Measurements from ENCODE around the gene PDE12.

PDE12 gene

DNA sequence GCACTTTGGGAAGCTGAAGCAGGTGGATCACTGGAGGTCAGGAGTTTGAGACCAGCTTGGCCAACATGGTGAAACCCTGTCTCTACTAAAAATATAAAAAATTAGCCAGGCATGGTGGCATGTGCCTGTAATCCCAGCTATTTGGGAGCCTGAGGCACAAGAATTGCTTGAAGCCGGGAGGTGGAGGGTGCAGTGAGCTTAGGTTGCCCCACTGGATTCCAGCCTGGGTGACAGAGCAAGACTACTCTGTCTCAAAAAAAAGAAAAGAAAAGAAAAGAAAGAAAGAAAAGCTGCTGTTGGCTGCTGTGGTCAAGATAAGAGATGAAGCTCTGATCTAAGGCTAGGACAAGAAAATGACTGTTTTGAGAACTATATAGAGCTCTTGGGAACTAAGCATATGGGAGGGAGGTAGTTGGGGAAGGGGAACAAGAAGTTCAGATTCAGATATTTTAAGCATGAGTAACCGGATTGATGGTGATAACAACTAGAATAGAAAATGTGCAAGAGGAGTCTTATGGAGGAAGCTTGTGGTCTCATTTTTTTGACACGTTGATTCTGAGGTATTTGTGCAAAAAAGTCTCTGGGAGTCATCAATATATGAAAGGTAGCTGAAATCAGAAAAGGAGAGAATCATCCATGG lies 37.7 kb upstream of the PDE12 start:
- no peak for TF ChIP-seq PATZ1 (CRISPR knock-in tag; IDR thresholded peaks at IDR 0.05; ENCODE audit: borderline replicate concordance)
- TF ChIP-seq ISL1 (CRISPR knock-in tag; IDR thresholded peaks at IDR 0.05): no peak
- TF ChIP-seq GLIS3 (CRISPR knock-in tag; IDR thresholded peaks at IDR 0.05): no peak
- no peak for TF ChIP-seq TCF4 (CRISPR knock-in tag; IDR thresholded peaks at IDR 0.05; ENCODE audit: borderline replicate concordance)
- no peak for TF ChIP-seq ZFP30 (CRISPR knock-in tag; IDR thresholded peaks at IDR 0.05)
- no peak for TF ChIP-seq RARB (CRISPR knock-in tag; IDR thresholded peaks at IDR 0.05)
- TF ChIP-seq PPARA (CRISPR knock-in tag; IDR thresholded peaks at IDR 0.05; ENCODE audit: borderline replicate concordance): no peak
- no peak for TF ChIP-seq ZNF8 (CRISPR knock-in tag; IDR thresholded peaks at IDR 0.05)
- no peak for TF ChIP-seq SNAI2 (CRISPR knock-in tag; IDR thresholded peaks at IDR 0.05)
- no peak for TF ChIP-seq ARNTL (CRISPR knock-in tag; IDR thresholded peaks at IDR 0.05; ENCODE audit: borderline replicate concordance, low read depth)
- TF ChIP-seq BACH2 (CRISPR knock-in tag; IDR thresholded peaks at IDR 0.05; ENCODE audit: borderline replicate concordance): no peak
- TF ChIP-seq ZC3H10 (CRISPR knock-in tag; IDR thresholded peaks at IDR 0.05): no peak
- TF ChIP-seq, protein P1, sequence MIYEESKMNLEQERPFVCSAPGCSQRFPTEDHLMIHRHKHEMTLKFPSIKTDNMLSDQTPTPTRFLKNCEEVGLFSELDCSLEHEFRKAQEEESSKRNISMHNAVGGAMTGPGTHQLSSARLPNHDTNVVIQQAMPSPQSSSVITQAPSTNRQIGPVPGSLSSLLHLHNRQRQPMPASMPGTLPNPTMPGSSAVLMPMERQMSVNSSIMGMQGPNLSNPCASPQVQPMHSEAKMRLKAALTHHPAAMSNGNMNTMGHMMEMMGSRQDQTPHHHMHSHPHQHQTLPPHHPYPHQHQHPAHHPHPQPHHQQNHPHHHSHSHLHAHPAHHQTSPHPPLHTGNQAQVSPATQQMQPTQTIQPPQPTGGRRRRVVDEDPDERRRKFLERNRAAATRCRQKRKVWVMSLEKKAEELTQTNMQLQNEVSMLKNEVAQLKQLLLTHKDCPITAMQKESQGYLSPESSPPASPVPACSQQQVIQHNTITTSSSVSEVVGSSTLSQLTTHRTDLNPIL (CRISPR knock-in tag; IDR thresholded peaks at IDR 0.05; ENCODE audit: low read depth): no peak
- no peak for TF ChIP-seq CSDC2 (CRISPR knock-in tag; IDR thresholded peaks at IDR 0.05)
- no peak for TF ChIP-seq ZNF565 (CRISPR knock-in tag; conservative IDR thresholded peaks at IDR 0.05; ENCODE audit: low read depth)
- TF ChIP-seq TSHZ2 (CRISPR knock-in tag; IDR thresholded peaks at IDR 0.05): no peak
- no peak for TF ChIP-seq ESRRG (CRISPR knock-in tag; IDR thresholded peaks at IDR 0.05)
- no peak for TF ChIP-seq OSR1 (CRISPR knock-in tag; IDR thresholded peaks at IDR 0.05)
- peak; percentile 22; the same call in 2 of the 3 replicates for ATAC-seq

DNA sequence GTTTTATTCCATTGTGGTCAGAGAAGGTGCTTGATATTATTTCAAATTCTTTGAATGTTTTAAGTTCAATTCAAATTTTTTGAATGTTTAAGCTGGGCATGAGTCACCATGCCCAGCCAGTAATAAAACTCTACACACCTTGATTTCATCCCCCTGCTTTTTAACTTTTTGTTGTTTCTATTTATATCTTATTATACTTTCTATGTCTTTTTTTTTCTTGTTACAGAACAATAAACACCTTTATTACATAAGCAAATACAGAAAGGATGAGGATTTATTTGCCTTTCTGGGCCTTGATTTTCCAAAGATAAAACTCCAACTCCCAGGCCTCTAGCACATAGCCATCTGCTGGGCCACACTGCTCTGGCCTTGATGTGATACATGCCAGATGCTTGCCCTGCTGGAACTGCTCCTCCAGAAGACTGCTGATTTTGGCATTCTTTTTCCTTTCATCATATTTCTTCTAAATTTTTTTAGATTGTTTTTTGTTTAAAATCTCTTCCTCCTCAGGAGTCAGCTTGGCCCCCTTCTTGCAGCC lies 25.9 kb upstream of the PDE12 start:
- peak; percentile 83 for ATAC-seq
- peak; percentile 55; the same call in 1 of the 2 replicates for TF ChIP-seq TCF4 (CRISPR knock-in tag; IDR thresholded peaks at IDR 0.05; ENCODE audit: borderline replicate concordance)
- TF ChIP-seq CSDC2 (CRISPR knock-in tag; IDR thresholded peaks at IDR 0.05): no peak

- no peak for ATAC-seq
- no peak for TF ChIP-seq SNAI2 (CRISPR knock-in tag; IDR thresholded peaks at IDR 0.05)
- TF ChIP-seq RARB (CRISPR knock-in tag; IDR thresholded peaks at IDR 0.05): no peak
- no peak for TF ChIP-seq GLIS3 (CRISPR knock-in tag; IDR thresholded peaks at IDR 0.05)
- TF ChIP-seq TCF4 (CRISPR knock-in tag; IDR thresholded peaks at IDR 0.05; ENCODE audit: borderline replicate concordance): no peak
- no peak for TF ChIP-seq ZC3H10 (CRISPR knock-in tag; IDR thresholded peaks at IDR 0.05)
- TF ChIP-seq ZNF565 (CRISPR knock-in tag; conservative IDR thresholded peaks at IDR 0.05; ENCODE audit: low read depth): no peak
- TF ChIP-seq PPARA (CRISPR knock-in tag; IDR thresholded peaks at IDR 0.05; ENCODE audit: borderline replicate concordance): no peak
- no peak for TF ChIP-seq ZNF70 (CRISPR knock-in tag; IDR thresholded peaks at IDR 0.05)
- TF ChIP-seq OSR1 (CRISPR knock-in tag; IDR thresholded peaks at IDR 0.05): no peak
- no peak for TF ChIP-seq PATZ1 (CRISPR knock-in tag; IDR thresholded peaks at IDR 0.05; ENCODE audit: borderline replicate concordance)
- no peak for TF ChIP-seq ESRRG (CRISPR knock-in tag; IDR thresholded peaks at IDR 0.05)
- no peak for TF ChIP-seq BACH2 (CRISPR knock-in tag; IDR thresholded peaks at IDR 0.05; ENCODE audit: borderline replicate concordance)
- TF ChIP-seq ZFP3 (CRISPR knock-in tag; IDR thresholded peaks at IDR 0.05): no peak
- TF ChIP-seq ISL1 (CRISPR knock-in tag; IDR thresholded peaks at IDR 0.05): no peak
- TF ChIP-seq, protein P1 (CRISPR knock-in tag; IDR thresholded peaks at IDR 0.05; ENCODE audit: low read depth): no peak
These were observed 17.6 kb upstream of the PDE12 start for GRCh38 chr3:57538465-57538864.

Measured in SK-N-SH treated with all-trans-retinoic acid at 6 μM for 48 hours (cell line).